Activated CD4-positive, alpha-beta T cell treated with anti-CD3 and anti-CD28 coated beads for 4 hours (primary cell): Measurements from ENCODE around the gene SLC38A7.

Source experiments
- DNase-seq, 2 donors: peaks; one replicate each; pipeline ENCODE4 v3.0.0-alpha.2; 2020

The SLC38A7 gene

DNA sequence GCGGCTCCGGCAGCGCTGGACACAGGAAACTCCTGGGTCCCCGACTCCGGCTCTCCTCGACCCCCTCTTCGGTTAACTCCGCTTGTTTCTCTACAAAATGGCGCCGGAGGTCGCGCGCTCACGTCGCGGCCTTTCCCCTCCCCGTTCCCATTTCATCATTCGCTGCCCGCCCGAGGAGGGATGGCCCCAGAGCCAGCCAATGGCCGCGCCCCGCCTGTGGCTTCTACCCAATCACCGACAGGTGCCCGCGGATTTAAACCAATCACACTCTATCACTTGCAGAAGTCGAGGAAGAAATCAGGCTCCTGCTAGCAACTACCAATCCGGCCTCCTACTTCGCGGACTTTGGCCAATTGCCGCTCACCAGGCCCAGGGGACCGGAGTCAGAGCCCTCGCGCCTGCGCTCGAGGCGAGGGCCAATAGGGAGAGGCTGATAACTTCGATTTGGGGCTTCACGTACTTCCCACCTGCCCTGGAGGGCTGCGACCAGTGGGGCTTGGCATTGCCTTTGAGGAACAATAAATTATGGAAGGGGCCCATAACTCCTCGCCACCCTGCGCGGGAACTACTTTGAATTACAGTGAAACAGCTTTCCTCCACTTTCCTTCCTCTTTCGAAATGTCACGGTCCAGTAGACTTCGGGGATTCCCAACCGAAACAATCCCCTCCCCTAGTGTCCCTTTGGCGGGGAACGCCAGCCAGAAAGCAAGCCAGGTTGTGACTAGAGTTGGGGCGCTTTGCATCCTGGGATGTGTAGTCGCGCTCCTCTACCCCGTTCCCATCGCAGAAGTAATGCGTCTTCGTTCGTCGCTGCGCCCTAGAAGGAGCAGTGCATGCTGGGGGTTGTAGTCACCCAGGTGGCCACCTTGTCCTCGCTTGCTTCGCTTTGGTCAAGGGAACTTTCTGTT is 54.6 kb downstream of the SLC38A7 start, which contains the start of gene CNOT1:
TSS of gene CNOT1 (minus strand) at position 94 of the 908 bp plus-strand sequence. CDS start 30,489 bp downstream, outside the sequence.
- DNase-seq, result peak; percentile 96 to 97

DNA sequence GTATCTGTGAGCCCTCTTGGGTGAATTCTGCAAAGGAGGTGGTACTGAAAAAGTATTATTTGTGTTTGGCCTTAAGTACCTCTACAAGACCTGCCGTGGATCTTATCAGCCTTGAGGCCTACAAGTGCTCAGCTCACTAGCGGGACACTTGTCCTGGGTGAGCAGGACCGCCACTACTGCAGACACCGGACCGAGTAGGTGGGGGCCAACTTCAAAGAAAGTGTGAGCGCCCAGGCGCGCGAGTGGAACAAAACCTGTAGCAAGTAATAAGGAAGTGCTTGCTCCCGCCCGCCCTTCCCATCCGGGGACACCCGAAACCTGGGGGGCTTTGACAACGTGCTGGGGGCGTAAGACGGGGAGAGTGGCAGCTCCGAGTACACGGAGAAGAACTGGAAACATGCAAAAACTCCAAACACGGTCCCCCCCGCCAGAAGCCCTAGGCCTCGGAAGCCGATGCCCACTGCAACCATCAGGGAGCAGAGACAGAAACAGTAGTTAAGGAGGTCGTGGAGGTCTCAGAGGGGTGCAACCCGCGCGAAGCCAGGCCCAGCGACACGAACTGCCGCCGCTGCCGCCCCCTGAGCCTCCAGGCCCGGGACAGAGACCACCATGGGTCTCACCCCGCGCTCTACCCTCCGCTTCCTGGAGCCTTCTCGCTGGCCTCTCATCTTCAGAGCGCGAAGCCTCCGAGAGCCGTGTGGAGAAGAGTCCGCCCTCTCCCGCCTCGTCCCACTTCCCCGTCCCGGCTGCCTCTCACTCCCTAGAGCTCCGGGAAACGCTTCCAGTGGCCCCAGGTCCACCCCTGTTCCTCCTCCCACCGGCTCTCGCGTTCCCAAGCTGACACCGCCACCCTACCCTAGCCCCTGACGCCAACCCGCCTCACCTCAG is 55.5 kb downstream of the SLC38A7 start:
- peak; percentile 39 to 51 for DNase-seq

DNA sequence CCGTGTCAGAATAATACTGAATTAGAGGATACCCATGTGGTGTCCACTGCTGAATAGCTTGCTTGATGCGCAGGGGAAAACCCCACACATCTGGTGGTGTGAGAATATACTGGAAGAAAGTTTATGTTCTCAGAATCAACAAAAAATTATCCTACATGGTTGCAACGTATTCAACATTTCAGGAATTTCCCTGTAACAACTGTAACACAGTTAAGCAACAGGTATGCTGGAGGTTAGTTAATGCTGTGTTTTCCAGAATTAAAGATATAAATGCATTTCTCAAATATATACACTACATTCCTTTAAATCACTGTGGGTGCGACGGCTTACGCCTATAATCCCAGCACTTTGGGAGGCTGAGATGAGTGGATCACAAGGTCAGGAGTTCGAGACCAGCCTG is 60.4 kb downstream of the SLC38A7 start:
- DNase-seq, result no peak

DNA sequence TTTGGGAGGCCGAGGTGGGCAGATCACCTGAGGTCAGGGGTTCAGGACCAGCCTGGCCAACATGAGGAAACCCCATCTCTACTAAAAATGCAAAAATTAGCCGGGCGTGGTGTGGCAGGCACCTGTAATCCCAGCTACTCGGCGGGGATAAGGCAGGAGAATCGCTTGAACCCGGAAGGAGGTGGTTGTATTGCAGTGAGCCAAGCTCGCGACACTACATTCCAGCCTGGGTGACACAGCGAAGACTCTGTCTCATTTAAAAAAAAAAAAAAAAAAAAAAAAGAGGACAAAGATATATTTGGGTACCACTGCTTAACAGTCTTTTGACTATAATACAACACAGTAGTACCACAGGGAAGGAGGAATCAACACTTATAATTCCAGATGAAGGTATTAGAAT is 64.2 kb downstream of the SLC38A7 start:
- no peak for DNase-seq

DNA sequence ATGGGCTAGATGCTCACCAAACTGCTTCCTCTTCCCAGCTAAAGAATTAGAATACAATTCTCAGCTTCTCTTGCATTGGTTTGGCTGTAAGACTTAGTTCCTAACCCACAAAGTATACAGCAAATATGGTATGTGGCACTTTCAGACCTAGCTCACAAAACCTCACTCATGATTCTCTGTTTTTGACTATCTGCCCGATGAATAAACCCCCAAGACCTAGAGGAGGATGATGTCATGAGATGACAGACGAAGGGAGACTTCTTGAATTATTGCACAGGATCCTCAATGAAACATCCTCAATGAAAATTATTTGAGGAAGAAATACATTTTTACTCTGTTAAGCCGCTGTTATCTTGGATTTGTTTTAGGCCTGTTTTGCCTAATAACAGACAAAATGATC is 69.3 kb downstream of the SLC38A7 start:
- no peak for DNase-seq
